ENCODE results near the gene RBP3. TPM values are rescaled to one million over a fixed set of nuclear protein-coding genes. Genes with fewer than 3 reads are reported as not detected.

The RBP3 gene
- polyA plus RNA-seq, 1 donor from 2014 or later = not detected

DNA sequence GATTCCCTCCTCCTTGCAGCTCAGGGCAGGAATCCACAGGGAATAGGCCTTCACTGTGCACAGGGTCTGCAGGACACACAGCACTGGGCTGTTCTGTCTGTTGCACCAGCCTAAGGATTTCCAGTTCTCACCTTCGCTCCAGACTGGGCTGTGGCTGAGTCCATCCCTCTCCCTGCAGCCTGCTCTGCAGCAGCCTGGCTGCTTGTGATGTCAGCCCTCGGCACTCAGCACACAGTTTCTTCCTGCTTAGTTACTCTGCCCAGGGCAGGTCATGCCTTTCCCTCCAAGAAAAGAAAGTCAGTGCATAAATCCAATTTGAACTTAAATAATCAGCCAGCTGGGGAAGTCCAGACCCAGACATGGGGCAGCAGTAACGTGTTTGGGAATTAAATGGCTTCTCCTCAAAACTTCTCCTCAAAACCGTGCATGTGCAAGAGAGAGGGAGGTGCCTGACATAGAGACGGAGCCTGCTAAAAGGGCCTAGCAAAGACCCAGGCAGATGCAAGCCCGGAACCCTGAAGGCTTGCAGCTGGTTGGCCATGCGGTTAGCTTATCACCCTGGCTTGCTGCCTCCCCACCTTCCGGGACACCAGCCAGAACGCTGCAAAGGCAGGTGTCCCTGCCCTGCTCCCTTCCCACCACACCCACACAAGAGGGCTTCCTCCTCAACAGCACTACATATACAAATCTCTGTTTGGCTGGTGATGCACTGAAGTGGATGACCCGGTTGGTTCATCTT lies 36.8 kb upstream of the RBP3 start:
- Mint-ChIP-seq H3K4me1 (peaks cover 0 to 2% (median 0%) of the 10 kb centered on the region in 3 donors), H3K9me3 (no peaks in the 10 kb centered on the region), H3K4me3 (peak overlapping the region in 1 of 4 donors; percentile 12), H3K36me3 (no peaks in the 10 kb centered on the region), H3K27ac (no peak overlapping the region), H3K27me3 (peaks cover 3% of the 10 kb centered on the region)

GRCh38 chr10:47311932-47312662 lies 36.1 kb upstream of the RBP3 start:
- no peak overlapping the region for H3K27ac Mint-ChIP-seq
- no peaks in the 10 kb centered on the region for H3K9me3 Mint-ChIP-seq
- H3K36me3 Mint-ChIP-seq = no peaks in the 10 kb centered on the region
- H3K4me1 Mint-ChIP-seq = peaks cover 0 to 2% (median 0%) of the 10 kb centered on the region in 3 donors
- peaks cover 3% of the 10 kb centered on the region for H3K27me3 Mint-ChIP-seq
- H3K4me3 Mint-ChIP-seq = no peak overlapping the region

DNA sequence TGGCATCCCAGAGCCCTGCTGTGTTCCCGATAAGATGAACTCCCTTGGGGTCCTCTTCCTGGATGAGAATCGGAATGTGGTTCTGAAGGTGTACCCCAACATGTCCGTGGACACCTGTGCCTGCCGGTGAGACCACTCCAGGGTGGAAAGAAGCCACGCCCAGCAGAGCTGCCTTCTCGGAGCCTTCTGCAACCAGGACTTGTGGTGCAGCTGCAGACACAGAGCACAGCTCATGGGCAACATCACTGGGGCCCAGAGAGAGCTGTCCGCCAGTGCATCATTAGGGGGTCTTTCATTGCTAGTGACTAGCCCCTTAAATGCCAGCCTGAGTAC lies 35.5 kb upstream of the RBP3 start:
- Mint-ChIP-seq H3K27me3 (peaks cover 5% of the 10 kb centered on the region), H3K27ac (no peak overlapping the region), H3K9me3 (no peaks in the 10 kb centered on the region), H3K4me3 (no peak overlapping the region), H3K36me3 (no peaks in the 10 kb centered on the region), H3K4me1 (peaks cover 0 to 2% (median 0%) of the 10 kb centered on the region in 3 donors)

- no peaks in the 10 kb centered on the region for H3K9me3 Mint-ChIP-seq
- peaks cover 5% of the 10 kb centered on the region for H3K27me3 Mint-ChIP-seq
- H3K27ac Mint-ChIP-seq = no peak overlapping the region
- peaks cover 0 to 3% (median 2%) of the 10 kb centered on the region in 3 donors for H3K4me1 Mint-ChIP-seq
- no peaks in the 10 kb centered on the region for H3K36me3 Mint-ChIP-seq
- no peak overlapping the region for H3K4me3 Mint-ChIP-seq
These were observed 33.7 kb upstream of the RBP3 start for GRCh38 chr10:47314416-47314970.

DNA sequence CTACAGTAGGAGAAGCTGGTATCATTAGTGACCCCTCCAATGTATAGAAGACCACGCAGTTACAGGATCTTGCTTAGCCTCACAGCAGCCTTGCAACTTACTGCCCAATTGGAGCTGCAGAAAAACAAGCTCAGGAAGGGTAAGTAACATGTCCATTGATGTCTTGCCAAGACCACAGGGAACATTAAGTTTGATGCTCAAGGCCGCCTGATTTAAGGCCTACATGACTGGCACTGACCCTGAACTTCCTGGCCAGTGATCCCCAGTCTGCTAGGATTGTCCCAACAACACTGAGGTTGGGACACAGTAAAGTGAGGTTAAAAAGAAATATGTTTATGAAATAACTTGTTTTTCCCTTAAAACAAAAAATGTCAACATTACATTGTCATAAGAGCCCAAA lies 32.7 kb upstream of the RBP3 start:
- Mint-ChIP-seq H3K36me3 (no peaks in the 10 kb centered on the region), H3K9me3 (no peaks in the 10 kb centered on the region), H3K4me3 (no peak overlapping the region), H3K27me3 (peaks cover 4% of the 10 kb centered on the region), H3K4me1 (peaks cover 0 to 3% (median 2%) of the 10 kb centered on the region in 3 donors), H3K27ac (no peak overlapping the region)

DNA sequence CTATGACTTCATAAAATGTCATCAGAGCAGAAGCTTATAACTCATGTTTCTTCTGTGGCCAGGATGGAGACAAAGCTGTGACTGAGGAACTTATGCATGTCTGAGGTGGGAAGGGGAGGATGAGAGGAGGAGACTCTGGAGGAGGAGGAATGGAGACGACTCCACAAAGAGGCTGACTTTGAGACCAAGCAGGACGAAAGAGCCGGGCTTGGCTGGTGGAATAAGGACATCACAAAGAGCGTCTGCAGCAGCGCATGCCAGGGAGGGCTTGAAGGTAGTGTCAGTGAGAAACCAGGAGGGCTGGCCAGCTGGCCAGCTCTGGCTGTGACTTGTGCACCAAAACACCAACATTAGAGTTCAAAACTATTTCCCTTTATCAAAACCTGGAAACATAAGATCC lies 32.0 kb upstream of the RBP3 start:
- peaks cover 0 to 3% (median 0%) of the 10 kb centered on the region in 3 donors for H3K4me1 Mint-ChIP-seq
- peak overlapping the region in 1 of 3 donors; percentile 47 for H3K27ac Mint-ChIP-seq
- no peaks in the 10 kb centered on the region for H3K36me3 Mint-ChIP-seq
- H3K9me3 Mint-ChIP-seq = no peaks in the 10 kb centered on the region
- H3K27me3 Mint-ChIP-seq = peaks cover 5% of the 10 kb centered on the region
- H3K4me3 Mint-ChIP-seq = no peak overlapping the region

DNA sequence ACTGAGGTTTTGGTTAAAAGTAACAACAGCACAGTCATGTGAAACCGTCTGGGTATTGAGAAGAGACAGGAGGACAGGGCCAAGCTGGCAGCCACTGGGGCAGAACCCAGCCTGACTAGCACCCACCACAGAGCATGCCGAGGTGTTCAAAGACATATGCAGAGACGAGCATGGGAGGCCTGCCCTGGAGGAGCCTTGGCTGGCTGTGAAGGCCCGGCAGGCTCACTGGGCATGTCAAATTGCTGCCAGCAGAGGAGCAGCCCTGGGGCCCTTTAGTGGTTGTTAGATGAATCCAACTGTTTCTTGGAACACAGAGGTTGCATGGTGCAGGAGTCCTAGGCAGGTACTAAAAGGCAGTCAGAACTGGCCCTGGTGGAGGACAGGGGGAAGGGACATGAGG lies 30.9 kb upstream of the RBP3 start:
- peaks cover 0 to 3% (median 0%) of the 10 kb centered on the region in 3 donors for H3K4me1 Mint-ChIP-seq
- H3K9me3 Mint-ChIP-seq = no peaks in the 10 kb centered on the region

GRCh38 chr10:47318706-47319105 lies 29.5 kb upstream of the RBP3 start:
- no peak overlapping the region for H3K4me3 Mint-ChIP-seq
- H3K27me3 Mint-ChIP-seq = peaks cover 8% of the 10 kb centered on the region
- peaks cover 0 to 3% (median 0%) of the 10 kb centered on the region in 3 donors for H3K4me1 Mint-ChIP-seq
- no peak overlapping the region for H3K27ac Mint-ChIP-seq
- no peaks in the 10 kb centered on the region for H3K36me3 Mint-ChIP-seq
- H3K9me3 Mint-ChIP-seq = no peaks in the 10 kb centered on the region

More for the DNA sequence above, 30.9 kb upstream of the RBP3 start:
- no peaks in the 10 kb centered on the region for H3K36me3 Mint-ChIP-seq
- no peak overlapping the region for H3K27ac Mint-ChIP-seq
- H3K4me3 Mint-ChIP-seq = no peak overlapping the region
- peaks cover 5% of the 10 kb centered on the region for H3K27me3 Mint-ChIP-seq

DNA sequence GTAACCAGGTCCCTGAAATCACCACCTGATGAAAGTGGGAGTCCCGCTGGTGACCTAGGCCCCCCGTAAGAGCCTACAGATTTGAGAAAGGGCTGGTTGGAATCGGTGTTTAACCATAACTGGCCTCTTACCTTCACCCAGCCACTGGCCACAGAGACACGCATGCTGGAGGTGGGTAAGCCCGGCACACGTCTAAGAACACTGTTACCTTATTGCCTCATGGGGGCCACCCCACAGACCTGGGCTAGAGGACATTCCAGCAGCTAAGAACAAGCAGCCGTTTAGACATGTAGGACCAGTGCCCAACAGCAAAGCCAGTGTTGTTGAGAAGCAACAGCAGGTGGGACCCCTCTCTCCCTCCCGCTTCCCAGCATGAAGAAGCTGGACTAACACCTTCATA lies 28.4 kb upstream of the RBP3 start:
- Mint-ChIP-seq H3K27me3 (peaks cover 8% of the 10 kb centered on the region), H3K27ac (no peak overlapping the region), H3K4me1 (peaks cover 0 to 3% (median 0%) of the 10 kb centered on the region in 3 donors), H3K9me3 (no peaks in the 10 kb centered on the region), H3K4me3 (no peak overlapping the region), H3K36me3 (no peaks in the 10 kb centered on the region)

DNA sequence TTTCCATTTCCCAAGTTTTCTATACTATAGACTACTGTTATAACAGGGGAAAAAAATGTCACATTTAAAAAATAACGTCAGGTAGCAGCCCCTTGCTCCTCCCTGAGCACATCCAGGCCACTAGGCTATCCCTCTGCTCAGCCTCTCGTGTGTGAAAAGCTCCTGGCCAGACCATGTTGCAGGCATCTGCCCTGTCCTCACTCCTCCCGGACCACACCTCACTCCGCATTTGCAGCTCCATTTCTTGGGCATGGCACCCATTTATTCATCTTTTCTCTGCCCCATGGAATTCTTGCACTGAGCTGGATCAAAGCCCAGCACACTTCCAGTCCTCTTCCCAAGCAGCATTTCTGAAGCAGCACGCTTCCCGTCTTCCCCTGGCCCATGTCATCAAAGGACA lies 27.4 kb upstream of the RBP3 start:
- H3K36me3 Mint-ChIP-seq = no peaks in the 10 kb centered on the region
- H3K9me3 Mint-ChIP-seq = no peaks in the 10 kb centered on the region
- H3K27ac Mint-ChIP-seq = no peak overlapping the region
- H3K4me1 Mint-ChIP-seq = peaks cover 0 to 3% (median 0%) of the 10 kb centered on the region in 3 donors
- H3K4me3 Mint-ChIP-seq = no peak overlapping the region
- peaks cover 8% of the 10 kb centered on the region for H3K27me3 Mint-ChIP-seq

GRCh38 chr10:47321521-47322195 lies 26.5 kb upstream of the RBP3 start:
- H3K4me3 Mint-ChIP-seq = no peak overlapping the region
- peaks cover 0 to 3% (median 0%) of the 10 kb centered on the region in 3 donors for H3K4me1 Mint-ChIP-seq
- no peak overlapping the region for H3K27ac Mint-ChIP-seq
- no peaks in the 10 kb centered on the region for H3K9me3 Mint-ChIP-seq
- no peaks in the 10 kb centered on the region for H3K36me3 Mint-ChIP-seq
- H3K27me3 Mint-ChIP-seq = peaks cover 8% of the 10 kb centered on the region

GRCh38 chr10:47322300-47323061 lies 25.7 kb upstream of the RBP3 start, which contains the start of gene GDF2:
TSS of gene GDF2 (plus strand) at chr10:47322454. CDS start at chr10:47322669, 215 bp downstream.
- H3K9me3 Mint-ChIP-seq = no peaks in the 10 kb centered on the region
- no peak within 1 kb of the TSS for H3K27ac Mint-ChIP-seq
- H3K36me3 Mint-ChIP-seq = no peaks in the 10 kb centered on the region
- peaks cover 0 to 3% (median 0%) of the 10 kb centered on the region in 3 donors for H3K4me1 Mint-ChIP-seq
- peaks cover 6% of the 10 kb centered on the region for H3K27me3 Mint-ChIP-seq
- no peak within 1 kb of the TSS for H3K4me3 Mint-ChIP-seq

- no peak overlapping the region for H3K27ac Mint-ChIP-seq
- peaks cover 0 to 1% (median 0%) of the 10 kb centered on the region in 3 donors for H3K9me3 Mint-ChIP-seq
- no peak overlapping the region for H3K4me3 Mint-ChIP-seq
- H3K27me3 Mint-ChIP-seq = peaks cover 6% of the 10 kb centered on the region
- no peaks in the 10 kb centered on the region for H3K36me3 Mint-ChIP-seq
- peaks cover 0 to 7% (median 0%) of the 10 kb centered on the region in 3 donors for H3K4me1 Mint-ChIP-seq
These were observed 25.1 kb upstream of the RBP3 start for GRCh38 chr10:47323087-47323486.

DNA sequence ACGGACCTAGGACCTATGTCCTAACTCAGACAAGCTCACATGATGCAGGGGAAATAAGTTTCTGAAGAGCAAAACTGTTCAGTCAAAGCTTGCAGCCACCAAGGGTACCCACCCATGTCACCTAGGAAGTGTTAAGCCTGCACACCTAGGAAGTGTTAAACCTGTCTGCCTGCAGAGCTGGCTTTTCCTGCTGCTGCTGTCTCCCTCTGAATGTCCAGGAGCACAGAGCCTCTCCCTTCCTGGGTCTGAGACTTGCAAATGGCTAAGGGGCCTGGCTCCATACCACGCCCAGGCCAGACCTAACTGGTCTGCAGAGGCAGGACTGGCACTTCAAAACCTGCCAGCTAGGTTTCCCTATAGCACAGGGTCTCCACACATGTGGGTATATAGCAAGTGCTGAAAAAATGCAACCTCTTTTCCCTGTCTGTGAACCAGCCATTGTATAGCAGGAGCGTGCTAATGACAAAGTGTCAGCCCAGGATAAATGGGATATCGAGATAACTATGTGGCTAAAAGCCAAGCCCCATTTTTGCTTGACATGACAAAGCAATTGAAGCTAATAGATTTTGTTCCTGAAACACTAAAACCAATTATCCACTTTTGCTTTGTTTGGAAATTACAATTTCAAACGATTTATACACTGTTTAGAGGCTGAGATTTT lies 24.4 kb upstream of the RBP3 start:
- H3K36me3 Mint-ChIP-seq = no peaks in the 10 kb centered on the region
- H3K4me3 Mint-ChIP-seq = no peak overlapping the region
- no peak overlapping the region for H3K27ac Mint-ChIP-seq
- H3K27me3 Mint-ChIP-seq = peaks cover 4% of the 10 kb centered on the region
- H3K4me1 Mint-ChIP-seq = peaks cover 0 to 5% (median 0%) of the 10 kb centered on the region in 3 donors
- H3K9me3 Mint-ChIP-seq = peaks cover 0 to 3% (median 1%) of the 10 kb centered on the region in 3 donors

Data from IgD-negative memory B cell (primary cell).